ENCODE results near the gene NPDC1.

GRCh38 chr9:137086531-137087408, 40.8 kb upstream of the NPDC1 start, which contains the start of gene MAN1B1:
- TF ChIP-seq YY1 (IDR thresholded peaks at IDR 0.05; ENCODE audit: low read depth, low read length) (peak; percentile 89), CTCF (IDR thresholded peaks at IDR 0.05; ENCODE audit: control extremely low read depth in 1 of 3, insufficient read depth in 1 of 3, low read depth in 1 of 3, low read length in 3 of 3) (peak in 1 of 3 experiments; percentile 6; a peak in 1 of 4 replicates), BCL11A (IDR thresholded peaks at IDR 0.05; ENCODE audit: low read depth in 2 of 2, low read length in 2 of 2) (no peak), POLR2A (IDR thresholded peaks at IDR 0.05; ENCODE audit: control extremely low read depth in 1 of 2, low read depth in 2 of 2, low read length in 2 of 2) (peak in 1 of 2 experiments; percentile 73; a peak in 1 of 3 replicates), FOSL1 (IDR thresholded peaks at IDR 0.05; ENCODE audit: insufficient read depth, low read depth, low read length) (no peak), RFX5 (IDR thresholded peaks at IDR 0.05; ENCODE audit: borderline replicate concordance, low read depth, low read length) (no peak), EP300 (IDR thresholded peaks at IDR 0.05; ENCODE audit: borderline replicate concordance in 1 of 2, low read depth in 2 of 2, low read length in 2 of 2) (no peak)
